NCI-H345 treated with DMSO at 0.1 percent for 48 hours (cell line): ENCODE results near the gene NRXN3.

Experiments used
- DNase-seq: peaks from one replicate; lab custom pipeline; 2025; ENCODE audit not compliant: unreplicated experiment; lab: John Stamatoyannopoulos, UW

Gene NRXN3

DNA sequence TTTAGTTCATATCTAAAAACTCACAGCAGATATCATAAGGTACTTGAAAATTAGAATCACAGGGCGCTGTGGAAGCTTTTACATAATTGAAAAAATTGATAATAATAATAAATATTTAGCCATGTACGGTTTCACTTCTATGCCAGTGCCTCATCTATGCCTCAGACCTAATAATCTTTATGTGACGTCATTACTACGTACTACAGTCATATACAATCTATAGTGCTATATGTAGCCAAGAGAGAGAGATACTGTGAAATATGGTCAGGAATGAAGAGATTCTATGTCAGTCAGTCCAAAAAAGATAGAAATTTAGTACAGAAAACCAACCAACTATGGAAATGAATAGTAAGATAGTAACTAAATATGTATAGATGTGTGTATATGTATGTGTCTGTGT lies 1010.5 kb downstream of the NRXN3 start:
- DNase-seq: no peak

GRCh38 chr14:79186523-79186922 lies 1016.4 kb downstream of the NRXN3 start:
- no peak for DNase-seq

DNA sequence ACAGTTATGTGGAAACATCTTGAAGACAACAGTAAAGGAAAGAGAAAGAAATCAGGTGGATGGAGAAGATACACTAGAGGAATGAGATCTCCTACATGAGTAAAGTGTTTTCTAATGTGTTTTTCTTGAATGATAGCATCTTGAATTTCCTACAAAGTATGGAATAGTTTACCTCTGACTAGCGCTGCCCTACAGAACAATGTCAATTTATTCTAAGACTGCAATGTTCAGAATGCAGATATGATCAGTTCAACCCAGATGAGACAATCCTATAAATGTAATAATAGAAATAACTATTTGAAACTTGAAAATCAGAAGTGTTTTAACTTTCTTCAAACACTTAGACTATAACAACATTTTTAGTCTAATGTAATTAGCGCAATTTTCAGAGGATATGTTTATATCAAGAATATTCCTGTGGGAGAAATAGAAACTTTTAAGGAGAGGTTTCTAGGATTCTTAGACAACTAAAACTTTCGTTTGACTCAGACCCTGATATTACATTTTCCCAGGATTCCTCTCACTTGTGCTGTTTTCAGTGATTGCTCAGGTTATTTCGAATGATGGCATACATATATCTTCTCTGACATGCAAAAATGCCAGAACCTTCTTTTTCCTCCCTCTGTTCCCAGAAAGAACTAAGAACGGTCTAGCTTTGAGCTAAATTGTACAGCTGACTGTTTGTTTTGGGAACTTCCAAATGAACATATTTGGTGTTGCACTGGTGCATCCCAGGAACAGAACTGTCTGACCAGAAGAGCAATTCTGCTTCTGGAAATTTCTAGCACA lies 1023.7 kb downstream of the NRXN3 start:
- DNase-seq: no peak

DNA sequence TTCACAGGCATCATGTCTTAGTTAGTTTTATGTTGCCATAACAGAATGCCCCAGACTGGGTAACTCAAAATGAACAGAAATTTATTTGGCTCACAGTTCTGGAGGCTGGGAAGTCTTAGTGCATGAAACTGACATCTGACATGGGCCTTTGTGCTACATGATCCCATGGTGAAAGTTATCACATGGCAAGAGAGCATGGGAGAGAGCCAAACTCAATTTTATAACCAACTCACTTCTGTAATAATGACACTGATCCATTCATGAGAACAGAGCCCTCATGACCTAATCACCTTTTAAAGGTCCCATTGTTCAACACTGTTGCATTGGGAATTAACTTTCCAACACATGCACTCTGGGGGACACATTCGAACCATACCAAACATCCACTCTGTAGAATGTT lies 1026.0 kb downstream of the NRXN3 start:
- no peak for DNase-seq

- DNase-seq: no peak
Observed at GRCh38 chr14:79197516-79197915, 1027.3 kb downstream of the NRXN3 start.

- DNase-seq: no peak
Observed at GRCh38 chr14:79199217-79199616, 1029.0 kb downstream of the NRXN3 start.

GRCh38 chr14:79201564-79202207 lies 1031.5 kb downstream of the NRXN3 start:
- DNase-seq: no peak

- DNase-seq: no peak
Observed at GRCh38 chr14:79204591-79204990, 1034.4 kb downstream of the NRXN3 start.

- DNase-seq: no peak
Observed at GRCh38 chr14:79209418-79209817, 1039.2 kb downstream of the NRXN3 start.

- no peak for DNase-seq
Observed at GRCh38 chr14:79225815-79226214, 1055.6 kb downstream of the NRXN3 start.

DNA sequence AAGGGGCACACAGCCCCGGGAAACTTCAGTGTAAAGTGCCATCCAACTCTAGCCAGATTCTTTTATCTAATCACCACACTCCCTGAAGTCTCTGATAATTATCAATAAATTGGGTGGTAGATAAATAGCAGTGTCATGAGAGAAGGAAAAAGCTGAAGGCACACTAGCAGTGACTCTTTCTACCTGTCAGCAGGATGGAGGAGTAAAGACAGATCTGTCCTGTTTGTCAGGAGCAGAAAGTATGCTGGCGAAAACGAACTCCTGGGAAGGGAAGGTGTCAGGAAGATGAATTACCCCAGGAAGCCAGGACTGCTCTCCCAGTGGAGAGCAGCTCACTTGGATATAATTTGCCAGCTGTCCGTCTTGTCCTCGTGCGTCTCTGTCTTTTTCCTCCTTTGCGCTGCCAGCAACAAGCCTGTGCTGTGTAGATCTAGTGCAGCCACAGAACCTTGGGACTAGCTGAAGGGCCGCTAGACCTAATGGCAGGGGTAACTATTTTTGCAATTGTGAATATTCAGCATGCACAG lies 1059.3 kb downstream of the NRXN3 start:
- DNase-seq: no peak

- no peak for DNase-seq
Observed at GRCh38 chr14:79242666-79243065, 1072.5 kb downstream of the NRXN3 start.

DNA sequence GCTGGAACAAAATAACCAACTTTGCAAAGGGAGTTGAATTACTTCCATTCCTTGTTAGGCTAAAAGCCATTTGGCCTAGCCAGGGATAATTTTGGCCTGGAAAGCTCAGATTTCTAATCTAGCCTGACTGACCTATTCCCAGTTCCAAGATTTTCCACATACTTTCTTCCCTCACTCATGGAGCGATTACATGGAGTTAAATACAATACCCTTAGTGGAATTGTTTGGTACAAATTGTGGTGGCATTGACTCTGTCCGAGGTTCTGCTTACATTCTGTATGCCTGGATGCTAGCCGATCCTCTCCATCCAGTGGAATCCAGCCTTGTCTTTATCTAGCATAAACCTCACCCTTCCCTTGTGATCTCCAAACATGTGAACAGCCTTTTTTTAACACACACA lies 1076.0 kb downstream of the NRXN3 start:
- no peak for DNase-seq

- no peak for DNase-seq
Observed at GRCh38 chr14:79248126-79248525, 1078.0 kb downstream of the NRXN3 start.

GRCh38 chr14:79248771-79249170 lies 1078.6 kb downstream of the NRXN3 start:
- peak; percentile 13 for DNase-seq

DNA sequence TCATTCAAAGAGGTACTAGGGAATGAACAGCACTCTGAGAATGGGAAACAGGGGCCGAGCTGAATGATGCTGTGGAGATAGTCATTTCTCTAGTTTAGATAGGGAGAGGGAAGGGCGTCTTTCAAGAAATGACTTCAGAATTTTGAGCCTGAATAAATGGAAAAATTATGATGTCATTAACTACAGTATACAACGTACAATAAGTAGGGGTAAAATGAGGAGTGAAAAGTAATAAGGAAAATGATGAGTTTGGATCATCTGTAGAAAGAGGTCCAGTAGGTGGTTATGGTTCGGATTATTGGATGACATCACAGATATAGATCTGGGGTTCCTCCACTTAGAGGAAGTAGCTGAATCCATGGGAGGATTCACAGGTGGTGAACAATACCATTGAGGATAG lies 1081.1 kb downstream of the NRXN3 start:
- no peak for DNase-seq

DNA sequence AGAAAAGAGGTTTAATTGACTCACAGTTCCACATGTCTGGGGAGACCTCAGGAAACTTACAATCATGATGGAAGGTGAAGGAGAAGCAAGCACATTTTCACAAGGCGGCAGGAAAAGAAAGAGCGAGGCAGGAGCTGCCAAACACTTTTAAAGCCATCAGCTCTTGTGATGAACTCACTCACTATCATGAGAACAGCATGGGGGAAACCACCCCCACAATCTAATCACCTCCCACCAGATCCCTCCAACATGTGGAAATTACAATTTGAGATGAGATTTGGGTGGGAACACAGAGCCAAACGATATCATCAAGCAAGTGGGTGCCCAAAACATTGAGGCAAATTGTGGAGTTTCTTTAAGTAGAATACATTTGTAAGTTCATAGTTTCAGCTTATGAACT lies 1083.4 kb downstream of the NRXN3 start:
- no peak for DNase-seq

- no peak for DNase-seq
Observed at GRCh38 chr14:79254069-79254775, 1084.0 kb downstream of the NRXN3 start.

- DNase-seq: no peak
Observed at GRCh38 chr14:79256380-79256779, 1086.2 kb downstream of the NRXN3 start.

- DNase-seq: no peak
Observed at GRCh38 chr14:79260406-79260805, 1090.2 kb downstream of the NRXN3 start.

GRCh38 chr14:79265366-79265946 lies 1095.3 kb downstream of the NRXN3 start:
- no peak for DNase-seq
